GM21390 (cell line): Measurements from ENCODE around the gene SKOR1.

ENCODE experiments used
- ATAC-seq: cut with Tn5 transposase; IDR thresholded peaks from one replicate; pipeline ENCODE4 v1.9.1; 2021; ENCODE audit not compliant: unreplicated experiment

SKOR1 gene

GRCh38 chr15:67850994-67851571 lies 25.8 kb downstream of the SKOR1 start:
- ATAC-seq: no peak

GRCh38 chr15:67852418-67852817 lies 27.1 kb downstream of the SKOR1 start:
- no peak for ATAC-seq

- no peak for ATAC-seq
Measured at GRCh38 chr15:67853454-67853853, 28.1 kb downstream of the SKOR1 start.

DNA sequence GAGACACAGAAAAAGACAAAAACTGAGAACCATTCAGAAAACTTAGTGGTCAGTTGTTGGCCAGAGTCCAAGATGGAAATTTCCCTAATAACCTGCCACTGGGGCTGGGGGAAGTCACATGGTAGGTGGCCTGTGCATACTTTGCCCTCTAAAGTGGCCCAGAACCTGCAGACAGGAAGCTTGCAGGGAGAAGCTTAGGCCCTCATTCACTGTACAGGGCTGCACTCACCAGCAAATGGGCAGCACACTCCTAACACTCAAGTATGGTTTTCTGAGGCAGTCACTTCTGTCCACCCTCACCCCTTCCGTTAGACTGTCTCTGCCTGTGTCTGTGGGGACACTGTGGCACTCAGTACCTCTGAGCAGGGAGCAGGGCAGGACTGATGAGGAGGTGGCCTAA lies 29.0 kb downstream of the SKOR1 start:
- no peak for ATAC-seq

DNA sequence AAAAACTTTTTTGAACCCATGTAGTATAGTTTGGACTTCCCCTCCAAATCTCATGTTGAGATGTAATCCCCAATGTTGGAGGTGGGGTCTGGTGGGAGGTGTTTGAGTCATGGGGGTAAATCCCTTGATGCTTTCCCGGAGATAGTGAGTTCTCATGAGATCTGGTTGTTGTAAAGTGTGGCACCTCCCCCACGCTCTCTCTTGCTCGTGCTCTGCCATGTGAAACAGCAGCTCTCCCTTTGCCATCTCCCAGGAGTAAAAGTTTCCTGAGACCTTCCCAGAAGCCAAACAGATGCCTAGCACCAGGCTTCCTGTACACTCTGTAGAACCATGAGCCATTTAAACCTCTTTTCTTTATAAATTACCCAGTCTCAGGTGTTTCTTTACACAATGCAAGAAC lies 30.5 kb downstream of the SKOR1 start:
- no peak for ATAC-seq

DNA sequence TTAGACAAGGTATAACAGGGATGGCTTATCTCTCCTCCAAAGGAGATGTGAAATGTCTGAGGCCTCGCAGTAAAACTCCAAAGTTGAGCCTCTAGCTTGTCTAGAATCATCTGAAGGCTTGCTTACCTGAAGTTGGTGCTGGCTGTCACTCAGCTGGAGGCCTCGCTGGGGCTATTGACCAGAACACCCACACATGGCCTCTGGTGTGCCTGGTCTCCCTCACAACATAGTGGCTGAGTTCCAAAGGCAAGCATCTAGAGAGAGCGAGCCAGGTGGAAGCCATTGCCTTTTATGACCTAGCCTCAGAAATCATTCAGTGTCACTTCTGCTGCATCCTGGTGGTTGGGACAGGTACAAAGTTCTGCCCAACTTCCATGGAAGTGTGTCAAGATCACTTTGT lies 31.9 kb downstream of the SKOR1 start:
- ATAC-seq: no peak

DNA sequence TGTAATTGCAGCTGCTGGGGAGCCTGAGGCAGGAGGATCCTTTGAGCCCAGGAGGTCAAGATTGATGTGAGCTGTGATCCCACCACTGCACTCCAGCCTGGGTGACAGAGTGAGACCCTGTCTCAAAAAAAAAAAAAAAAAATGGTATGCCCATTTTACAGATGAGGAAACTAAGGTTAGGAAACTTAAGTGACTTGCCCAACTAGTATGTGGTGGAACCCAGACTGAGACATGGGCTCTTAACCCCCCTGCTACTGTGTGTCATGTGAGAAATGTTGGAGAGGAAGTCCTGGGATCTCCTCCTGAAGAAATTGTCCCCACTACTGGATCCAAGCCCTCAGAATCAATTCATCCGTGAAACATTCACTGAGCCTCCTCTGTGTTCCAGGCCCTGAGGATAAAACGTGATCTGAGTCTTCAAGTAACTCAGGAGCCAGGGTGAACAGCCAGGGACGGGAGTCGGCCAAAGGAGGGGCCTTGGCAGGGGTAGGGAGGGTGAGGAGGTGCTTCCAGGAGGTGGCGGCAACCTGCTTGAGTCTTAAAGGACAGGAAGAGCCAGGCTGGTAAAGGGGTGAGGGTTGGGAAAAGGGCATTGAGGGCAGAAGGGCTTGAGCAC lies 34.1 kb downstream of the SKOR1 start:
- no peak for ATAC-seq

DNA sequence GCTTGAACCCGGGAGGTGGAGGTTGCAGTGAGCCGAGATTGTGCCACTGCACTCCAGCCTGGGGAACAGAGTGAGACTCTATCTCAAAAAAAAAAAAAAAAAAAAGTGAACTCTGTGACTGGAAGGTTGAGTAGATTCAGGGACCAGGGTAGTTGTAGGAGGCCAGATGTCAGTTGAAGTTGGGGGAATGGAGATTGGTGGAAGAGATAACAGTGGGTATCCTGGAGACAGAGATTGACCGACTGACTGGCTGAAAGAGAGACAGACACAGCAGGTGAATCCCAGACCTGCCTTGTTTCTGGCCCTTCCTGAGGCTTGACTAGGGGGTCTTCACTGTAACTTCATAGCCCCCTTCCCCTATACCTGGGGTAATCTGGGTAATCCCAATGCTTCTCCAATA lies 36.7 kb downstream of the SKOR1 start:
- no peak for ATAC-seq

DNA sequence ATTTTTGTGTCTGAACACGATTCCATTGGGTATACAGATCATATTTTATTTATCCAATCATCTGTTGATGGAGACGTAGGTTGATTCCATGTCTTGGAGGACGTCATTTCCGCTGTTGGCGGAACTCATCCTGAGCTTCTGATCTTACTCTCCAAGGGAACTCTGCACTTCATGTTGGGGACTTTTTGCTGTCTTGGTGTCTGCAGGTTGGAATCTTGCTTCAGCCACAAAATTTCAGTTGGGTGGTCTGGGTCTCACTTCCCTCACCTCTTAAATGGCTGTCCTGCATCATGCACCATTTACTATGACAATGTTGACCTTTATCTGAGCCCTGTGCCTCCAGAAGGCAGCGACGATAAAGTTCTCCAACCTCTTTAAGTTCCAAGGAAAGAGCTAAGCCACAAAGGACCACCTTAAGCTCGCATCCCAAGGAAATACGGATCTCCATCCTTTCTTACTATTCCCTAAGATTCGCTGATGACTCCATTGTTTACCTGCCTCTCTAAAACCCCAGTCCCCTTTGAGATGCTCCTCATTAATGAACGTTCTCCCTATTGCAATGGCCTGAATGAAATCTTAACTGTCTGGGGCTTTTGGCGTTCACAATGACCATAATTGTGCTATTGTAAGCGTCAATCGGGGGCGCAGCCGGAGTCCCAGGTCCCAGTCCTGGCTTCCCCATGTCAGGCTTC lies 37.6 kb downstream of the SKOR1 start:
- ATAC-seq: peak; percentile 30

DNA sequence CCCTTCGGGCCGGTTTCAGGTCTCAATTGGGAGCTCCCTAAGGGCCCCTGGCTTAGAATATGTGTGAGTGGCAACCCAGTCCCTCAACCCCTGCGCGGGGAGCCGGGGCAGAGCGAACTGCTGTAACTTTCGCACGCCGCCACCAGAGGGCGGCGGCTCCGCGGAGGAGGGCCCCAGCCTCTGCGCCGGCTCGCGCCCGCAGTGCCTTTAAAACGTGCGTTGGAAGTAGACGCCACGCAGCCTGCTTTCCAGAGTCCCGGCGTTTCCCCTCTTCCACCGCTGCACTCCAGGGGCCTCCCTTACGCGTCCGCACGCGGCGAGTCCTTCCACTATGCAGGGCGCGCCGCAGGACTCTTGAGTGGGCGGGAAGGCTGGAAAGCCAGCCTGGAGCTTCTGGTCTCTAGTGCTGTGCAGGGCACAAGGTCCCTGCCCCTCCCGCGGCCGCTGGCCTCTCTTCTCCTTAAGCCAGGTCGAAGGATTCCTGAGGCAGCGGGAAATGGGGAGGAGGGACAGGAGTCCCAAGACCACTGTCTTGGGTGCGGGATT lies 38.2 kb downstream of the SKOR1 start:
- peak; percentile 81 for ATAC-seq

DNA sequence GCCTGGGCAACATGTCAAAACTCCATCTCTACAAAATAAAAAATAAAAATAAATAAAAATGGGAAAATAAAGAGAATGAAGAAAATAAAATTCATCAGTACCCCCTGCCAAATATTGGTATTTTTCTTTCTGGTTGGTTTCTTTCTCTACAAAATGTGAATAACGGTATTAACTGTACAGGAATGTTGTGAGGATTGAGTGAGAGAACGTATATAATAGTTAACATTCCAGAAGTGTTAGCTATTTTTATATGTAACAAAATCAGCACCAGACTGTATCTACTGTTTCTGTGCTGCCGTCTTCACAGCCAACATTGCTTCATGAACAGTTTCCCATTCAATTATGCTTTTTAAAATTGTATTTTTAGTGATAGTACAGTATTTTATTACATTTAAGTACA lies 40.0 kb downstream of the SKOR1 start:
- no peak for ATAC-seq

DNA sequence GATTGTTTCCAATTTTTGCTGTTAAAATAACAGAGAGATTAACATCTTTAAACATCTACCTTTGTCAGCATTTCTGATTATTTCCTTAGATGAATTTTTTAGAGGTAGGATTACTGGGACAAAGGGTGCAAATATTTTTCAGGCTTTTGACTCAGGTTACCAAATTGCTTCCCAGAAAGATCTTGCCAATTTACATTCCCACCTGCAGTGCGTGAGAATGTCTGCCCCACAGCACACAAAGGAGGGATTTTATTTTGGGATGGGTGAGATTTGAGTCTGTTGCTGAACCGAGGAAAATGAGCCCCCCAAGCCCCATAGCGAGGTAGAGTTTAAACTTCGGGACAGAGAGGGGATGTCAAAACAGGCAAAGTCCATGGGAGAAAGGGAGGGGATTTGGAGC lies 40.5 kb downstream of the SKOR1 start:
- ATAC-seq: no peak

DNA sequence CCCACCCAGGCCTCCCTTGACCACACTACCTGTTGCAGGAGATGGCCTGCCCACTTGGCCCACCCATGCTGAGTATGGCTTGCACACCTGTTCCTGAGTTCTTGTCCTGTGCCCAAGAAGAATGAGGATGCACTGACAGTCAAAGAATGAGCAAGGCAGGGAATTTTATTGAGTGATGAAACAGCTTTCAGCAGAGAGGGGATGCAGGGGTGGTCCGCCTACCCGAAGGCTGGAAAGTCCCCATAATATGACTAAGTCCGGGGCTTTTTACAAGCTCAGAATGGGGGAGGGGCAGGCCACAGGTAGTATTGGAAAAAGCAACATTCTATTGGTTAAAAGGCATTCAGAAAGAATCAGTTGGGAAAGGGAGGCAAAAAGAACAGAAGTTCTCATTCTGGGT lies 44.4 kb downstream of the SKOR1 start:
- ATAC-seq: no peak

- ATAC-seq: no peak
Measured at GRCh38 chr15:67870868-67871408, 45.6 kb downstream of the SKOR1 start.

- no peak for ATAC-seq
Measured at GRCh38 chr15:67873777-67874176, 48.5 kb downstream of the SKOR1 start.

GRCh38 chr15:67878712-67879206 lies 53.5 kb downstream of the SKOR1 start:
- ATAC-seq: no peak

- no peak for ATAC-seq
Measured at GRCh38 chr15:67879440-67880129, 54.3 kb downstream of the SKOR1 start.

GRCh38 chr15:67880651-67881182 lies 55.4 kb downstream of the SKOR1 start:
- ATAC-seq: no peak

- ATAC-seq: no peak
Measured at GRCh38 chr15:67882487-67883233, 57.4 kb downstream of the SKOR1 start.

- ATAC-seq: no peak
Measured at GRCh38 chr15:67883234-67883773, 58.0 kb downstream of the SKOR1 start.
